IMR-90 (cell line): ENCODE results near the gene NFIA.

Experiments
- CEBPB ChIP-seq: IDR thresholded peaks from 2 replicates; pipeline ENCODE4 v1.6.1; 2012; ENCODE audit warnings: low read depth, low read length, improper control_type of control experiment
- CTCF ChIP-seq: conservative IDR thresholded peaks from 2 replicates; pipeline ENCODE4 v1.5.1; 2012; ENCODE audit warnings: mild to moderate bottlenecking, low read depth, low read length, improper control_type of control experiment
- FOS ChIP-seq: fragments of 150-350 bp; IDR thresholded peaks from 2 replicates; pipeline ENCODE4 v1.6.1; 2016; ENCODE audit warnings: low read depth, low read length
- MAFK ChIP-seq: IDR thresholded peaks from 2 replicates; pipeline ENCODE4 v1.6.1; 2012; ENCODE audit warnings: low read depth, low read length, improper control_type of control experiment
- POLR2A ChIP-seq: IDR thresholded peaks from 2 replicates; pipeline ENCODE4 v1.6.1; 2012; ENCODE audit warnings: mild to moderate bottlenecking, low read depth, low read length
- RCOR1 ChIP-seq: IDR thresholded peaks from 2 replicates; pipeline ENCODE4 v1.6.1; 2012; ENCODE audit warnings: mild to moderate bottlenecking, low read length, improper control_type of control experiment; ENCODE audit not compliant: insufficient replicate concordance
- SMC3 ChIP-seq: fragments of 150-350 bp; IDR thresholded peaks from 2 replicates; pipeline ENCODE4 v1.6.1; 2016; ENCODE audit warnings: low read depth, mild to moderate bottlenecking, antibody characterized with exemption, low read length, moderate library complexity

GRCh38 chr1:61277121-61277690 lies 194.8 kb downstream of the NFIA start:
- TF ChIP-seq CTCF (no peak), CEBPB (no peak), POLR2A (no peak), MAFK (no peak), FOS (no peak), SMC3 (no peak), RCOR1 (no peak)
